Body of pancreas (tissue), 4 donors: ENCODE data around the gene LTV1. TPM values are rescaled to one million over a fixed set of nuclear protein-coding genes. Genes with fewer than 3 reads are reported as not detected.
A peak's percentile ranks its signal among the peaks of the same experiment; 100 is the strongest.

Experiments
- ATAC-seq: fragments of 150-250 bp; one replicate; pipeline ENCODE4 v1.9.1; 2016
- DNase-seq, 4 donors: peaks; one replicate each; pipeline ENCODE4 v3.0.0-alpha.2; 2019
- H3K27ac ChIP-seq, 4 donors: fragments of 200-600 bp; sonication (generic); 1 replicate in 3 of 4; 2 replicates in 1 of 4; pipeline versions ENCODE4 v1.5.1 to v1.6.1; 2016 to 2019; ENCODE audit warnings: mild to moderate bottlenecking in 1 of 4, mixed read lengths in 1 of 4, moderate library complexity in 1 of 4
- H3K27me3 ChIP-seq, 2 donors: fragments of 200-600 bp; sonication (generic); one replicate each; pipeline ENCODE4 v1.6.0; 2016; ENCODE audit warnings: mild to moderate bottlenecking in 1 of 2
- H3K36me3 ChIP-seq, 2 donors: fragments of 200-600 bp; sonication (generic); replicated peaks in 1 of 2; 2 replicates each; pipeline ENCODE4 v1.5.1; 2016; ENCODE audit warnings: low read depth in 2 of 2; ENCODE audit not compliant: insufficient read depth in 1 of 2
- H3K4me1 ChIP-seq: fragments of 200-600 bp; sonication (generic); one replicate; pipeline ENCODE4 v1.6.0; 2016
- H3K4me3 ChIP-seq, 2 donors: fragments of 200-600 bp; sonication (generic); 1 replicate in 1 of 2; 2 replicates in 1 of 2; pipeline ENCODE4 v1.5.1; 2016 to 2019
- H3K9me3 ChIP-seq, 3 donors: fragments of 200-600 bp; sonication (generic); 1 replicate in 2 of 3; 2 replicates in 1 of 3; pipeline ENCODE4 v1.5.1; 2016
- CTCF ChIP-seq, 7 experiments: fragments of 450-650 bp in 4 of 7; fragments of 200-600 bp in 3 of 7; sonication (generic) in 3 of 7; IDR thresholded peaks; one replicate each; pipeline ENCODE4 v1.5.1; 2016 to 2019; ENCODE audit warnings: antibody characterized with exemption in 7 of 7
- POLR2A ChIP-seq, 3 donors: fragments of 450-650 bp; IDR thresholded peaks; one replicate each; pipeline ENCODE4 v1.6.1; 2016; ENCODE audit warnings: antibody characterized with exemption in 3 of 3, mild to moderate bottlenecking in 2 of 3
- WGBS, 2 donors: methylation state at CpG; one replicate each; pipeline ENCODE4 v1.1.5; 2017; 5-methylcytosine and 5-hydroxymethylcytosine counted together
- intact Hi-C: fragments of 100-400 bp; cut with DNase I; formaldehyde crosslinking; loops from one replicate; pipeline ENCODE4 v1.15.1; 2023
- total RNA-seq, 2 donors: library from RNA; depleted of rRNA; stranded (reverse); fragments of >200 nt; gene quantifications; one replicate each; pipeline ENCODE4 v1.1.0, GENCODE V29; 2016

Gene LTV1
- total RNA-seq, 2 donors from 2014 or later, result 6.7 to 6.9 TPM

- Histone ChIP-seq H3K4me1 (no peaks in the 10 kb centered on the region), H3K4me3 (no peak overlapping the region), H3K27ac (no peak overlapping the region), H3K9me3 (no peaks in the 10 kb centered on the region), H3K27me3 (no peaks in the 10 kb centered on the region), H3K36me3 (no peaks in the 10 kb centered on the region)
- WGBS, 2 donors, result 73 to 83% methylated on average over 4 of the region's 4 CpGs
- TF ChIP-seq POLR2A (IDR thresholded peaks at IDR 0.05), result no peak
- no peak for ATAC-seq
- DNase-seq, result no peak
- intact Hi-C loops, result no loop called here
Observed at GRCh38 chr6:143804835-143805239, 38.3 kb upstream of the LTV1 start.

GRCh38 chr6:143806282-143807102 lies 36.6 kb upstream of the LTV1 start:
- no peak overlapping the region for H3K27ac ChIP-seq
- DNase-seq (peak in 1 of 4 donors; percentile 49), ATAC-seq (no peak)
- TF ChIP-seq POLR2A (IDR thresholded peaks at IDR 0.05) (no peak), CTCF (IDR thresholded peaks at IDR 0.05) (no peak)
- peaks cover 5% of the 10 kb centered on the region for H3K4me1 ChIP-seq
- no peaks in the 10 kb centered on the region for H3K36me3 ChIP-seq
- intact Hi-C loops, result no loop called here
- 85 to 92% methylated on average over 8 of the region's 8 CpGs for WGBS, 2 donors
- H3K4me3 ChIP-seq, result no peak overlapping the region
- H3K27me3 ChIP-seq, result no peaks in the 10 kb centered on the region
- no peaks in the 10 kb centered on the region for H3K9me3 ChIP-seq

GRCh38 chr6:143807103-143807772 lies 35.9 kb upstream of the LTV1 start:
- WGBS, 2 donors, result 81 to 92% methylated on average over 6 of the region's 6 CpGs
- H3K27ac ChIP-seq, result no peak overlapping the region

GRCh38 chr6:143810745-143811144 lies 32.4 kb upstream of the LTV1 start:
- ATAC-seq, result no peak
- Histone ChIP-seq H3K4me1 (peaks cover 11% of the 10 kb centered on the region), H3K4me3 (no peak overlapping the region), H3K27me3 (no peaks in the 10 kb centered on the region), H3K36me3 (no peaks in the 10 kb centered on the region), H3K9me3 (no peaks in the 10 kb centered on the region), H3K27ac (no peak overlapping the region)
- DNase-seq, result no peak
- no peak for TF ChIP-seq CTCF (IDR thresholded peaks at IDR 0.05)
- TF ChIP-seq POLR2A (IDR thresholded peaks at IDR 0.05), result no peak
- 91 to 92% methylated on average over 2 of the region's 2 CpGs for WGBS, 2 donors
- intact Hi-C loops, result no loop called here

More at GRCh38 chr6:143807103-143807772, 35.9 kb upstream of the LTV1 start:
- no peaks in the 10 kb centered on the region for H3K27me3 ChIP-seq
- H3K36me3 ChIP-seq, result no peaks in the 10 kb centered on the region
- DNase-seq (no peak), ATAC-seq (no peak)
- H3K4me3 ChIP-seq, result no peak overlapping the region
- H3K4me1 ChIP-seq, result peaks cover 11% of the 10 kb centered on the region
- H3K9me3 ChIP-seq, result no peaks in the 10 kb centered on the region
- TF ChIP-seq CTCF (IDR thresholded peaks at IDR 0.05), result no peak
- no peak for TF ChIP-seq POLR2A (IDR thresholded peaks at IDR 0.05)
- intact Hi-C loops, result no loop called here

- TF ChIP-seq POLR2A (IDR thresholded peaks at IDR 0.05) (no peak), CTCF (IDR thresholded peaks at IDR 0.05) (no peak)
- H3K27me3 ChIP-seq, result no peaks in the 10 kb centered on the region
- H3K4me3 ChIP-seq, result no peak overlapping the region
- H3K27ac ChIP-seq, result no peak overlapping the region
- peaks cover 11% of the 10 kb centered on the region for H3K4me1 ChIP-seq
- WGBS, 2 donors, result 38 to 43% methylated on average over 2 of the region's 2 CpGs
- H3K9me3 ChIP-seq, result no peaks in the 10 kb centered on the region
- no peaks in the 10 kb centered on the region for H3K36me3 ChIP-seq
- intact Hi-C loops, result no loop called here
- DNase-seq (no peak), ATAC-seq (no peak)
Observed at GRCh38 chr6:143811501-143812157, 31.5 kb upstream of the LTV1 start.
